Measurements from ENCODE around the gene TTC17.

GRCh38 chr11:43486141-43486540 lies 127.4 kb downstream of the TTC17 start:
- TF ChIP-seq, protein P1, sequence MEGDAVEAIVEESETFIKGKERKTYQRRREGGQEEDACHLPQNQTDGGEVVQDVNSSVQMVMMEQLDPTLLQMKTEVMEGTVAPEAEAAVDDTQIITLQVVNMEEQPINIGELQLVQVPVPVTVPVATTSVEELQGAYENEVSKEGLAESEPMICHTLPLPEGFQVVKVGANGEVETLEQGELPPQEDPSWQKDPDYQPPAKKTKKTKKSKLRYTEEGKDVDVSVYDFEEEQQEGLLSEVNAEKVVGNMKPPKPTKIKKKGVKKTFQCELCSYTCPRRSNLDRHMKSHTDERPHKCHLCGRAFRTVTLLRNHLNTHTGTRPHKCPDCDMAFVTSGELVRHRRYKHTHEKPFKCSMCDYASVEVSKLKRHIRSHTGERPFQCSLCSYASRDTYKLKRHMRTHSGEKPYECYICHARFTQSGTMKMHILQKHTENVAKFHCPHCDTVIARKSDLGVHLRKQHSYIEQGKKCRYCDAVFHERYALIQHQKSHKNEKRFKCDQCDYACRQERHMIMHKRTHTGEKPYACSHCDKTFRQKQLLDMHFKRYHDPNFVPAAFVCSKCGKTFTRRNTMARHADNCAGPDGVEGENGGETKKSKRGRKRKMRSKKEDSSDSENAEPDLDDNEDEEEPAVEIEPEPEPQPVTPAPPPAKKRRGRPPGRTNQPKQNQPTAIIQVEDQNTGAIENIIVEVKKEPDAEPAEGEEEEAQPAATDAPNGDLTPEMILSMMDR (conservative IDR thresholded peaks at IDR 0.05; ENCODE audit: low read depth, low read length), result no peak
- no peak for TF ChIP-seq EZH2 (IDR thresholded peaks at IDR 0.05; ENCODE audit: low read length, unreplicated experiment)

Data from PC-3 (cell line).